ENCODE measurements around the gene RAPGEFL1. TPM values are rescaled to one million over a fixed set of nuclear protein-coding genes. Genes with fewer than 3 reads are reported as not detected.
A peak's percentile ranks its signal among the peaks of the same experiment; 100 is the strongest.

The RAPGEFL1 gene
- total RNA-seq, 2 experiments from 2014 or later, result 5.1 to 6.2 TPM

- H3K36me3 Mint-ChIP-seq (ENCODE audit: low read depth), result peaks cover 32% of the 10 kb centered on the region
- ChIA-PET POLR2A (no interaction called here), CTCF (interaction anchor here (0.7 to 3.0 kb wide), 3 partner anchors 15 to 61 kb away, joined by 3 to 12 read pairs (median 3); no protein-coding TSS in a partner anchor)
- DNase-seq, result no peak
- H3K27me3 Mint-ChIP-seq, result no peaks in the 10 kb centered on the region
- no peak overlapping the region for H3K27ac Mint-ChIP-seq
- H3K4me3 Mint-ChIP-seq, result no peak overlapping the region
- peaks cover 8% of the 10 kb centered on the region for H3K4me1 Mint-ChIP-seq
- intact Hi-C loops (cut with DNase I, micrococcal nuclease), result no loop called here
- no peaks in the 10 kb centered on the region for H3K9me3 Mint-ChIP-seq (ENCODE audit: low read depth)
- ATAC-seq, result no peak
Observed at GRCh38 chr17:40173778-40174135, 3.5 kb upstream of the RAPGEFL1 start.

GRCh38 chr17:40174514-40174913, 2.8 kb upstream of the RAPGEFL1 start:
- H3K4me3 Mint-ChIP-seq, result no peak overlapping the region
- ATAC-seq, result no peak
- intact Hi-C loops (cut with DNase I, micrococcal nuclease), result no loop called here
- H3K36me3 Mint-ChIP-seq (ENCODE audit: low read depth), result peaks cover 25% of the 10 kb centered on the region
- no peaks in the 10 kb centered on the region for H3K27me3 Mint-ChIP-seq
- H3K27ac Mint-ChIP-seq, result no peak overlapping the region
- CTCF ChIA-PET, result interaction anchor here (0.8 to 3.0 kb wide), 5 partner anchors 14 to 147 kb away, joined by 3 to 12 read pairs (median 4); no protein-coding TSS in a partner anchor
- peaks cover 8% of the 10 kb centered on the region for H3K4me1 Mint-ChIP-seq
- DNase-seq, result no peak
- POLR2A ChIA-PET, result interaction anchor here (0.6 kb wide), 1 partner anchor 569 kb away, joined by 5 read pairs; no protein-coding TSS in a partner anchor
- H3K9me3 Mint-ChIP-seq (ENCODE audit: low read depth), result no peaks in the 10 kb centered on the region

- intact Hi-C loops (cut with DNase I, micrococcal nuclease), result loop anchor here in 1 of 2 experiments (2.0 kb wide), 2 partner anchors 55 to 63 kb away; partner anchors contain the start of gene MSL1
- Mint-ChIP-seq H3K36me3 (ENCODE audit: low read depth) (peaks cover 16% of the 10 kb centered on the region), H3K4me1 (peaks cover 8% of the 10 kb centered on the region), H3K27ac (no peak overlapping the region), H3K27me3 (no peaks in the 10 kb centered on the region), H3K9me3 (ENCODE audit: low read depth) (no peaks in the 10 kb centered on the region), H3K4me3 (peak overlapping the region; percentile 53)
- DNase-seq (no peak), ATAC-seq (no peak)
- POLR2A ChIA-PET, result interaction anchor here (0.7 kb wide), 2 partner anchors 16 to 28 kb away, joined by 3 to 5 read pairs; no protein-coding TSS in a partner anchor
- CTCF ChIA-PET, result interaction anchor here (0.6 to 3.0 kb wide), 8 partner anchors 8 to 340 kb away, joined by 3 to 12 read pairs (median 4); no protein-coding TSS in a partner anchor
Observed at GRCh38 chr17:40175928-40176753, 1.1 kb upstream of the RAPGEFL1 start.

GRCh38 chr17:40176754-40177110, 538 bp upstream of the RAPGEFL1 start:
- Mint-ChIP-seq H3K4me1 (peaks cover 8% of the 10 kb centered on the region), H3K9me3 (ENCODE audit: low read depth) (no peaks in the 10 kb centered on the region), H3K27ac (no peak overlapping the region), H3K4me3 (peak overlapping the region; percentile 53), H3K27me3 (no peaks in the 10 kb centered on the region), H3K36me3 (ENCODE audit: low read depth) (peaks cover 14% of the 10 kb centered on the region)
- POLR2A ChIA-PET, result no interaction called here
- intact Hi-C loops (cut with DNase I, micrococcal nuclease), result loop anchor here in 1 of 2 experiments (1.0 to 2.0 kb wide), 5 partner anchors 36 to 107 kb away; partner anchors contain the start of genes CASC3, MSL1 and WIPF2
- ATAC-seq (peak; percentile 18), DNase-seq (peak; percentile 18)
- CTCF ChIA-PET, result interaction anchor here (0.6 to 1.0 kb wide), 2 partner anchors 8 to 110 kb away, joined by 3 to 7 read pairs; no protein-coding TSS in a partner anchor

GRCh38 chr17:40178021-40178601, 841 bp downstream of the RAPGEFL1 start:
- no peaks in the 10 kb centered on the region for H3K9me3 Mint-ChIP-seq (ENCODE audit: low read depth)
- H3K4me1 Mint-ChIP-seq, result peaks cover 8% of the 10 kb centered on the region
- ChIA-PET CTCF (interaction anchor here (0.7 to 2.5 kb wide), 4 partner anchors 9 to 240 kb away, joined by 3 to 17 read pairs (median 4); partner anchors contain the start of gene TOP2A), POLR2A (no interaction called here)
- ATAC-seq (no peak), DNase-seq (no peak)
- intact Hi-C loops (cut with DNase I, micrococcal nuclease), result no loop called here
- H3K27me3 Mint-ChIP-seq, result no peaks in the 10 kb centered on the region
- peak overlapping the region; percentile 32 for H3K4me3 Mint-ChIP-seq
- H3K36me3 Mint-ChIP-seq (ENCODE audit: low read depth), result peaks cover 11% of the 10 kb centered on the region
- H3K27ac Mint-ChIP-seq, result no peak overlapping the region

- Mint-ChIP-seq H3K9me3 (ENCODE audit: low read depth) (no peaks in the 10 kb centered on the region), H3K36me3 (ENCODE audit: low read depth) (peaks cover 7% of the 10 kb centered on the region), H3K27ac (no peak overlapping the region), H3K4me1 (peaks cover 8% of the 10 kb centered on the region), H3K27me3 (no peaks in the 10 kb centered on the region), H3K4me3 (peak overlapping the region; percentile 32)
- intact Hi-C loops (cut with DNase I, micrococcal nuclease), result no loop called here
- ATAC-seq (no peak), DNase-seq (no peak)
- POLR2A ChIA-PET, result no interaction called here
- CTCF ChIA-PET, result interaction anchor here (0.7 to 2.5 kb wide), 5 partner anchors 10 to 239 kb away, joined by 3 to 17 read pairs (median 5); partner anchors contain the start of gene TOP2A
Observed at GRCh38 chr17:40178660-40179059, 1.4 kb downstream of the RAPGEFL1 start.

GRCh38 chr17:40179923-40180659, 2.8 kb downstream of the RAPGEFL1 start:
- DNase-seq (no peak), ATAC-seq (no peak)
- CTCF ChIA-PET, result interaction anchor here (1.0 to 2.5 kb wide), 4 partner anchors 10 to 154 kb away, joined by 3 to 17 read pairs (median 5); no protein-coding TSS in a partner anchor
- Mint-ChIP-seq H3K27ac (no peak overlapping the region), H3K27me3 (no peaks in the 10 kb centered on the region), H3K9me3 (ENCODE audit: low read depth) (no peaks in the 10 kb centered on the region), H3K36me3 (ENCODE audit: low read depth) (peaks cover 7% of the 10 kb centered on the region), H3K4me1 (peaks cover 8% of the 10 kb centered on the region), H3K4me3 (no peak overlapping the region)
- intact Hi-C loops (cut with DNase I, micrococcal nuclease), result no loop called here
- POLR2A ChIA-PET, result interaction anchor here (0.6 kb wide), 1 partner anchor 88 kb away, joined by 5 read pairs; no protein-coding TSS in a partner anchor

GRCh38 chr17:40180694-40181093, 3.4 kb downstream of the RAPGEFL1 start:
- H3K4me1 Mint-ChIP-seq, result peaks cover 8% of the 10 kb centered on the region
- no peak overlapping the region for H3K27ac Mint-ChIP-seq
- POLR2A ChIA-PET, result interaction anchor here (0.6 kb wide), 1 partner anchor 89 kb away, joined by 5 read pairs; no protein-coding TSS in a partner anchor

GRCh38 chr17:40181205-40181604, 3.9 kb downstream of the RAPGEFL1 start:
- CTCF ChIA-PET, result interaction anchor here (0.7 to 0.9 kb wide), 2 partner anchors 13 to 100 kb away, joined by 3 read pairs; no protein-coding TSS in a partner anchor
- Mint-ChIP-seq H3K9me3 (ENCODE audit: low read depth) (no peaks in the 10 kb centered on the region), H3K4me3 (no peak overlapping the region), H3K4me1 (peaks cover 8% of the 10 kb centered on the region), H3K27ac (no peak overlapping the region), H3K27me3 (no peaks in the 10 kb centered on the region), H3K36me3 (ENCODE audit: low read depth) (peaks cover 7% of the 10 kb centered on the region)
- no peak for ATAC-seq
- POLR2A ChIA-PET, result no interaction called here
- no peak for DNase-seq
- intact Hi-C loops (cut with DNase I, micrococcal nuclease), result no loop called here

More at GRCh38 chr17:40180694-40181093, 3.4 kb downstream of the RAPGEFL1 start:
- Mint-ChIP-seq H3K27me3 (no peaks in the 10 kb centered on the region), H3K9me3 (ENCODE audit: low read depth) (no peaks in the 10 kb centered on the region), H3K4me3 (no peak overlapping the region), H3K36me3 (ENCODE audit: low read depth) (peaks cover 7% of the 10 kb centered on the region)
- DNase-seq (no peak), ATAC-seq (no peak)
- CTCF ChIA-PET, result interaction anchor here (0.9 to 2.5 kb wide), 3 partner anchors 9 to 12 kb away, joined by 3 to 17 read pairs (median 5); no protein-coding TSS in a partner anchor
- intact Hi-C loops (cut with DNase I, micrococcal nuclease), result no loop called here

GRCh38 chr17:40182606-40183005, 5.3 kb downstream of the RAPGEFL1 start:
- Mint-ChIP-seq H3K27ac (no peak overlapping the region), H3K9me3 (ENCODE audit: low read depth) (no peaks in the 10 kb centered on the region), H3K4me3 (no peak overlapping the region), H3K36me3 (ENCODE audit: low read depth) (peaks cover 2% of the 10 kb centered on the region), H3K27me3 (no peaks in the 10 kb centered on the region), H3K4me1 (no peaks in the 10 kb centered on the region)
- intact Hi-C loops (cut with DNase I, micrococcal nuclease), result no loop called here
- CTCF ChIA-PET, result interaction anchor here (1.0 kb wide), 2 partner anchors 9 to 14 kb away, joined by 4 read pairs; no protein-coding TSS in a partner anchor
- POLR2A ChIA-PET, result no interaction called here
- ATAC-seq (no peak), DNase-seq (no peak)

GRCh38 chr17:40187238-40187637, 10.0 kb downstream of the RAPGEFL1 start:
- Mint-ChIP-seq H3K27ac (no peak overlapping the region), H3K4me3 (no peak overlapping the region), H3K4me1 (peaks cover 7% of the 10 kb centered on the region), H3K9me3 (ENCODE audit: low read depth) (no peaks in the 10 kb centered on the region), H3K27me3 (no peaks in the 10 kb centered on the region), H3K36me3 (ENCODE audit: low read depth) (no peaks in the 10 kb centered on the region)
- intact Hi-C loops (cut with DNase I, micrococcal nuclease), result no loop called here
- ATAC-seq (no peak), DNase-seq (no peak)
- CTCF ChIA-PET, result interaction anchor here (1.2 kb wide), 1 partner anchor 31 kb away, joined by 3 read pairs; no protein-coding TSS in a partner anchor
- POLR2A ChIA-PET, result no interaction called here

Data from activated CD4-positive, alpha-beta T cell treated with anti-CD3 and anti-CD28 coated beads for 36 hours (primary cell).